HG02571 (cell line): ENCODE measurements around the gene TCF7L2.

Experiments
- ATAC-seq: cut with Tn5 transposase; IDR thresholded peaks from one replicate; pipeline ENCODE4 v1.9.1; 2021; ENCODE audit warnings: mild to moderate bottlenecking, moderate library complexity; ENCODE audit not compliant: unreplicated experiment

Gene TCF7L2

GRCh38 chr10:113020838-113021237, 70.8 kb downstream of the TCF7L2 start:
- ATAC-seq, result no peak

- ATAC-seq, result no peak
Observed at GRCh38 chr10:113021268-113022040, 71.4 kb downstream of the TCF7L2 start.

- ATAC-seq, result no peak
Observed at GRCh38 chr10:113022265-113022664, 72.2 kb downstream of the TCF7L2 start.

GRCh38 chr10:113023017-113023416, 73.0 kb downstream of the TCF7L2 start:
- ATAC-seq, result no peak

- ATAC-seq, result no peak
Observed at GRCh38 chr10:113024930-113025329, 74.9 kb downstream of the TCF7L2 start.

GRCh38 chr10:113025487-113025886, 75.4 kb downstream of the TCF7L2 start:
- ATAC-seq, result no peak

- no peak for ATAC-seq
Observed at GRCh38 chr10:113026679-113027078, 76.6 kb downstream of the TCF7L2 start.

GRCh38 chr10:113027230-113027573, 77.2 kb downstream of the TCF7L2 start:
- no peak for ATAC-seq

- no peak for ATAC-seq
Observed at GRCh38 chr10:113027574-113028455, 77.8 kb downstream of the TCF7L2 start.

GRCh38 chr10:113028456-113029440, 78.7 kb downstream of the TCF7L2 start:
- ATAC-seq, result no peak

- no peak for ATAC-seq
Observed at GRCh38 chr10:113030453-113030852, 80.4 kb downstream of the TCF7L2 start.

GRCh38 chr10:113031147-113031546, 81.1 kb downstream of the TCF7L2 start:
- no peak for ATAC-seq

GRCh38 chr10:113033991-113034390, 83.9 kb downstream of the TCF7L2 start:
- ATAC-seq, result no peak

GRCh38 chr10:113035732-113036312, 85.8 kb downstream of the TCF7L2 start:
- ATAC-seq, result no peak

GRCh38 chr10:113036619-113037018, 86.6 kb downstream of the TCF7L2 start:
- ATAC-seq, result no peak

GRCh38 chr10:113037218-113037617, 87.2 kb downstream of the TCF7L2 start:
- no peak for ATAC-seq

- ATAC-seq, result no peak
Observed at GRCh38 chr10:113038183-113038582, 88.1 kb downstream of the TCF7L2 start.

GRCh38 chr10:113038985-113039384, 88.9 kb downstream of the TCF7L2 start:
- ATAC-seq, result no peak

GRCh38 chr10:113041324-113041723, 91.3 kb downstream of the TCF7L2 start:
- no peak for ATAC-seq
